RWPE1 (cell line): ENCODE measurements around the gene PRKCD.

Experiments used
- CTCF ChIA-PET: fragments of 350-600 bp; sonication (Branson Sonifier 250); formaldehyde crosslinking; extraction: SDS; loops from one replicate; lab custom pipeline; 2021; lab: Yijun Ruan, JAX
- POLR2A ChIA-PET: fragments of 400-600 bp; formaldehyde crosslinking; extraction: SDS; loops from one replicate; lab custom pipeline; 2020; ENCODE audit warnings: antibody characterized with exemption; ENCODE audit not compliant: low non-redundant PET; lab: Yijun Ruan, JAX
- DNase-seq: peaks from one replicate; pipeline ENCODE4 v3.0.0; 2012; ENCODE audit warnings: low spot score
- H3K27ac ChIP-seq: fragments of 450-650 bp; 2 replicates; pipeline ENCODE4 v1.5.1; 2017
- CTCF ChIP-seq: fragments of 450-650 bp; conservative IDR thresholded peaks from 2 replicates; pipeline ENCODE4 v1.5.1; 2017; ENCODE audit warnings: low read depth, mild to moderate bottlenecking

PRKCD gene

GRCh38 chr3:53188720-53189119 is 27.7 kb downstream of the PRKCD start:
- H3K27ac ChIP-seq = no peak overlapping the region
- ChIA-PET POLR2A (no interaction called here), CTCF (no interaction called here)
- DNase-seq = no peak
- no peak for TF ChIP-seq CTCF

- CTCF ChIA-PET = interaction anchor here (0.6 kb wide), 1 partner anchor 540 kb away, joined by 3 read pairs; no protein-coding TSS in a partner anchor
- TF ChIP-seq CTCF = no peak
- H3K27ac ChIP-seq = no peak overlapping the region
- no peak for DNase-seq
- POLR2A ChIA-PET = no interaction called here
Measured at GRCh38 chr3:53189276-53189675, 28.3 kb downstream of the PRKCD start.

GRCh38 chr3:53190659-53191058 is 29.6 kb downstream of the PRKCD start:
- no peak for TF ChIP-seq CTCF
- POLR2A ChIA-PET = no interaction called here
- peak overlapping the region; percentile 1; the same call in 1 of the 2 replicates for H3K27ac ChIP-seq
- DNase-seq = no peak
- CTCF ChIA-PET = interaction anchor here (1.0 kb wide), 1 partner anchor 18 kb away, joined by 4 read pairs; no protein-coding TSS in a partner anchor

GRCh38 chr3:53191836-53192480 is 30.9 kb downstream of the PRKCD start:
- CTCF ChIA-PET = interaction anchor here (0.7 to 1.0 kb wide), 2 partner anchors 20 to 121 kb away, joined by 3 to 4 read pairs; no protein-coding TSS in a partner anchor
- POLR2A ChIA-PET = no interaction called here
- TF ChIP-seq CTCF = no peak
- no peak for DNase-seq
- H3K27ac ChIP-seq = peak overlapping the region; percentile 12; the same call in 1 of the 2 replicates

GRCh38 chr3:53192608-53193007 is 31.6 kb downstream of the PRKCD start:
- POLR2A ChIA-PET = interaction anchor here (0.7 kb wide), 1 partner anchor 16 kb away, joined by 6 read pairs; no protein-coding TSS in a partner anchor
- peak overlapping the region; percentile 46 for H3K27ac ChIP-seq
- DNase-seq = no peak
- CTCF ChIA-PET = interaction anchor here (1.1 kb wide), 1 partner anchor 78 kb away, joined by 6 read pairs; no protein-coding TSS in a partner anchor
- no peak for TF ChIP-seq CTCF

GRCh38 chr3:53193466-53194209 is 32.6 kb downstream of the PRKCD start:
- POLR2A ChIA-PET = no interaction called here
- CTCF ChIA-PET = interaction anchor here (1.1 kb wide), 1 partner anchor 79 kb away, joined by 6 read pairs; no protein-coding TSS in a partner anchor
- no peak for DNase-seq

More at GRCh38 chr3:53193466-53194209, 32.6 kb downstream of the PRKCD start:
- no peak for TF ChIP-seq CTCF
- peak overlapping the region; percentile 50 for H3K27ac ChIP-seq
